Common myeloid progenitor, CD34-positive (primary cell): Measurements from ENCODE around the gene RELL2.
"Not testable (repeated sequence)": the region's sequence is repeated elsewhere in the genome, so short reads cannot be mapped to it uniquely, and the experiment has no call there.

Experiments used
- CTCF ChIA-PET: fragments of 350-600 bp; sonication (Branson Sonifier 250); formaldehyde crosslinking; loops from one replicate; lab custom pipeline; 2021; ENCODE audit warnings: antibody characterized with exemption; lab: Charles Lee
- POLR2A ChIA-PET: fragments of 350-600 bp; sonication (Branson Sonifier 250); formaldehyde crosslinking; loops from one replicate; lab custom pipeline; 2021; ENCODE audit warnings: antibody characterized with exemption; lab: Charles Lee
- DNase-seq, 3 donors: peaks; one replicate each; pipeline versions ENCODE4 v3.0.0 to v3.0.0-alpha.2; 2013
- H3K27ac ChIP-seq, 2 experiments: 1 replicate in 1 of 2; 2 replicates in 1 of 2; pipeline ENCODE4 v1.7.0; 2013; ENCODE audit warnings: inconsistent platforms in 2 of 2, low read length in 2 of 2, mild to moderate bottlenecking in 2 of 2, low read depth in 1 of 2, moderate library complexity in 1 of 2; ENCODE audit not compliant: severe bottlenecking in 2 of 2, insufficient read depth in 1 of 2, poor library complexity in 1 of 2
- H3K27me3 ChIP-seq, 5 experiments: replicated peaks in 2 of 5; 1 replicate in 3 of 5; 2 replicates in 2 of 5; pipeline versions ENCODE4 v1.6.1 to v1.7.0; 2013; ENCODE audit warnings: low read length in 4 of 5, mild to moderate bottlenecking in 2 of 5, moderate library complexity in 2 of 5, inconsistent platforms in 1 of 5; ENCODE audit not compliant: insufficient read depth in 5 of 5, control insufficient read depth in 4 of 5
- H3K36me3 ChIP-seq, 4 experiments: 1 replicate in 2 of 4; 2 replicates in 2 of 4; pipeline versions ENCODE4 v1.6.1 to v1.7.0; 2013; ENCODE audit warnings: low read length in 3 of 4, control low read depth in 1 of 4, mild to moderate bottlenecking in 1 of 4; ENCODE audit not compliant: control insufficient read depth in 4 of 4, insufficient read depth in 4 of 4
- H3K4me1 ChIP-seq, 4 experiments: 1 replicate in 3 of 4; 2 replicates in 1 of 4; pipeline versions ENCODE4 v1.6.1 to v1.7.1; 2013; ENCODE audit warnings: low read length in 3 of 4, mild to moderate bottlenecking in 3 of 4, control low read depth in 1 of 4, inconsistent platforms in 1 of 4, moderate library complexity in 1 of 4; ENCODE audit not compliant: control insufficient read depth in 4 of 4, insufficient read depth in 4 of 4; ENCODE audit errors: control extremely low read depth in 1 of 4
- H3K4me3 ChIP-seq, 7 experiments: 1 replicate in 4 of 7; 2 replicates in 3 of 7; pipeline versions ENCODE4 v1.5.1 to v1.7.0; 2013; ENCODE audit warnings: mild to moderate bottlenecking in 7 of 7, low read length in 6 of 7, moderate library complexity in 6 of 7, inconsistent platforms in 2 of 7, low read depth in 2 of 7, control low read depth in 1 of 7; ENCODE audit not compliant: insufficient read depth in 4 of 7, control insufficient read depth in 1 of 7; ENCODE audit errors: extremely low read depth in 1 of 7
- H3K9me3 ChIP-seq, 5 experiments: 1 replicate in 4 of 5; 2 replicates in 1 of 5; pipeline versions ENCODE4 v1.6.1 to v1.7.1; 2013; ENCODE audit warnings: low read length in 4 of 5, mild to moderate bottlenecking in 2 of 5, inconsistent platforms in 1 of 5, low read depth in 1 of 5, moderate library complexity in 1 of 5; ENCODE audit not compliant: control insufficient read depth in 4 of 5, insufficient read depth in 2 of 5; ENCODE audit errors: control extremely low read depth in 1 of 5
- WGBS: methylation state at CpG from one replicate; pipeline ENCODE4 v1.1.5; 2013; ENCODE audit not compliant: insufficient coverage; 5-methylcytosine and 5-hydroxymethylcytosine counted together

The RELL2 gene

GRCh38 chr5:141608557-141608956 is 28.2 kb upstream of the RELL2 start:
- H3K27ac ChIP-seq = peak overlapping the region; percentile 26 to 74
- H3K27me3 ChIP-seq = no peaks in the 10 kb centered on the region
- H3K4me3 ChIP-seq = peak overlapping the region in 1 of 7 experiments; percentile 2
- H3K9me3 ChIP-seq = peaks cover 0 to 11% (median 8%) of the 10 kb centered on the region in 5 experiments
- ChIA-PET CTCF (interaction anchor here (0.6 to 5.3 kb wide), 5 partner anchors 9 to 45 kb away, joined by 3 to 60 read pairs (median 3); partner anchors contain the start of gene DIAPH1), POLR2A (interaction anchor here (0.8 kb wide), 1 partner anchor 10 kb away, joined by 3 read pairs; the partner anchor contains the start of gene DIAPH1)
- DNase-seq = no peak
- WGBS = no CpG with 5 or more reads among the region's 1 CpG
- peaks cover 0 to 31% (median 5%) of the 10 kb centered on the region in 4 experiments for H3K36me3 ChIP-seq
- H3K4me1 ChIP-seq = peaks cover 40 to 61% (median 49%) of the 10 kb centered on the region in 4 experiments

- Histone ChIP-seq H3K4me3 (peak overlapping the region in 1 of 7 experiments; percentile 6), H3K36me3 (peaks cover 0 to 26% (median 4%) of the 10 kb centered on the region in 4 experiments), H3K27me3 (no peaks in the 10 kb centered on the region), H3K9me3 (peaks cover 0 to 7% (median 4%) of the 10 kb centered on the region in 5 experiments), H3K27ac (peak overlapping the region in 1 of 2 experiments; percentile 15), H3K4me1 (peaks cover 39 to 60% (median 49%) of the 10 kb centered on the region in 4 experiments)
- CTCF ChIA-PET = interaction anchor here (0.6 to 5.3 kb wide), 4 partner anchors 9 to 45 kb away, joined by 3 to 60 read pairs (median 16); partner anchors contain the start of gene DIAPH1
- WGBS = no CpG with 5 or more reads among the region's 3 CpGs
- no peak for DNase-seq
- POLR2A ChIA-PET = interaction anchor here (0.8 kb wide), 1 partner anchor 10 kb away, joined by 3 read pairs; the partner anchor contains the start of gene DIAPH1
Measured at GRCh38 chr5:141609044-141609443, 27.8 kb upstream of the RELL2 start.

GRCh38 chr5:141609921-141610320 is 26.9 kb upstream of the RELL2 start:
- POLR2A ChIA-PET, DNase-seq, H3K9me3 ChIP-seq, H3K27me3 ChIP-seq, H3K27ac ChIP-seq, H3K4me3 ChIP-seq: not testable (repeated sequence)
- CTCF ChIA-PET = interaction anchor here (0.7 to 5.3 kb wide), 4 partner anchors 8 to 595 kb away, joined by 3 to 60 read pairs (median 4); partner anchors contain the start of gene DIAPH1
- peaks cover 0 to 28% (median 1%) of the 10 kb centered on the region in 4 experiments for H3K36me3 ChIP-seq
- WGBS = 100% methylated on average over 5 of the region's 7 CpGs
- H3K4me1 ChIP-seq = peaks cover 35 to 57% (median 47%) of the 10 kb centered on the region in 4 experiments

DNA sequence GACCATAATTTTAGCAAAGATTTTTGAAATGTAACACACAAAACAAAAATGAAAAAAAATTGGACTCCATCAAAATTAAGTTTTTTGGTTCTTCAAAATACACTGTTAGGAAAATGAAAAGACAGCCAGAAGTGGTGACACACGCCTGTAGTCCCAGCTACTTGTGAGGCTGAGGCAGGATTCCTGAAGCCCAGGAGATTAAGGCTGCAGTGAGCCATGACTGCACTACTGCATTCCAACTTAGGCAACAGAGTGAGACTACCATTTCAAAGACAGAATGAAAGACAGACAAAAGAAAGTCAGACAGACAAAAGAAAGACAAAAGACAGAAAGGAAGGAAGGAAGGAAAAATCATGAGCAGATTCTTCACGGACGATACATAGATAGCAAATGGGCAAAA is 25.5 kb upstream of the RELL2 start:
- H3K4me3 ChIP-seq = no peak overlapping the region
- DNase-seq = no peak
- H3K27me3 ChIP-seq = no peaks in the 10 kb centered on the region
- H3K27ac ChIP-seq = no peak overlapping the region
- 100% methylated on average over 1 of the region's 3 CpGs for WGBS
- no peaks in the 10 kb centered on the region for H3K9me3 ChIP-seq
- POLR2A ChIA-PET = no interaction called here
- CTCF ChIA-PET = no interaction called here
- H3K4me1 ChIP-seq = peaks cover 32 to 58% (median 46%) of the 10 kb centered on the region in 4 experiments
- H3K36me3 ChIP-seq = peaks cover 0 to 35% (median 1%) of the 10 kb centered on the region in 4 experiments

GRCh38 chr5:141613344-141613743 is 23.5 kb upstream of the RELL2 start:
- peak overlapping the region in 1 of 2 experiments; percentile 39 for H3K27ac ChIP-seq
- peaks cover 0 to 31% (median 1%) of the 10 kb centered on the region in 4 experiments for H3K36me3 ChIP-seq
- no peak for DNase-seq
- no peaks in the 10 kb centered on the region for H3K27me3 ChIP-seq
- H3K9me3 ChIP-seq = no peaks in the 10 kb centered on the region
- ChIA-PET POLR2A (no interaction called here), CTCF (interaction anchor here (1.5 to 8.7 kb wide), 4 partner anchors 10 to 22 kb away, joined by 4 to 281 read pairs (median 4); no protein-coding TSS in a partner anchor)
- H3K4me1 ChIP-seq = peaks cover 34 to 55% (median 45%) of the 10 kb centered on the region in 4 experiments
- H3K4me3 ChIP-seq = no peak overlapping the region

DNA sequence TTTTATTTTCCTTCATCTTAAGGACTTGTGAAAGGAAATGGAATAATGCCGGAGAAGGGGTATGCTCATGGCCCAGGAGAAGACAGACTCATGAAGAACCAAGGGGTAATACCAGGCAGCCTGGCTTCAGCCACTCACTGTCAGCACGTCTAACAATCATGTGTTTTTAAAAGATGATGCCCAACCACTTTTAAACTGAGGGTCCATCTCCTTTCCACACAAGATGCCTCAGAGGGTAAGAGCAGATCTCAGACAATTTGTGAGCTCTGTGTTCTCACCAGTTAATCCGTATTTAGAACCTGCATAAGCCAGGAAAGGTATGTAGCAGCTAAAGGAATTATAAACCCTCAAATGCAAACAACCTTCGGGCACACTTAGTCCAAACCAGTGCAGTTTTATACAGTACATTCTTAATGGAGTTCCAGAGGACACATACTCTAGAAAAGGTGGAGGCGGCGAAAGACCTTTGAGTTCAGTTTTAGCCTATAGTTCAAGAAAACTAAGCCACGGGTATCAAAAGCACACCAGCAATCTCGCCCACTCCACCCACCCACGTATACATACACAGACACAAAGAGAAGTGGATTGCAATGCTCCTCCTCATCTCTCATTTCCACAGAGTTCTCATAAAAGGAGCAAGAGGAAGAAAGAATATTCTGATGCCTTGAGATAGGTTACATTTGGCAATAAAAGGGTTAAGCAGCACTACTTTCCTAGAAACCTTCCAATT is 20.6 kb upstream of the RELL2 start:
- ChIA-PET POLR2A (no interaction called here), CTCF (interaction anchor here (0.6 to 8.7 kb wide), 10 partner anchors 9 to 810 kb away, joined by 3 to 281 read pairs (median 5); partner anchors contain the start of genes HDAC3 and RELL2)
- 76% methylated on average over 6 of the region's 9 CpGs for WGBS
- Histone ChIP-seq H3K4me3 (peak overlapping the region in 6 of 7 experiments; percentile 2 to 95 (median 86)), H3K27me3 (no peaks in the 10 kb centered on the region), H3K36me3 (peaks cover 3 to 34% (median 6%) of the 10 kb centered on the region in 4 experiments), H3K27ac (peak overlapping the region in 1 of 2 experiments; percentile 19), H3K9me3 (no peaks in the 10 kb centered on the region), H3K4me1 (peaks cover 26 to 46% (median 36%) of the 10 kb centered on the region in 4 experiments)
- no peak for DNase-seq
